Peyer's patch (tissue), 4 donors: Measurements from ENCODE around the gene SIM1. TPM values are rescaled to one million over a fixed set of nuclear protein-coding genes. Genes with fewer than 3 reads are reported as not detected.

ENCODE experiments used
- DNase-seq, 3 donors: peaks; one replicate each; pipeline ENCODE4 v3.0.0-alpha.2; 2017 to 2019
- H3K27ac ChIP-seq, 4 donors: fragments of 200-600 bp; sonication (generic); one replicate each; pipeline ENCODE4 v1.5.1; 2016 to 2019
- H3K27me3 ChIP-seq, 2 donors: fragments of 200-600 bp; sonication (generic); one replicate each; pipeline ENCODE4 v1.5.1; 2019
- H3K36me3 ChIP-seq, 3 donors: fragments of 200-600 bp; sonication (generic); one replicate each; pipeline ENCODE4 v1.5.1; 2016 to 2019
- H3K4me1 ChIP-seq, 4 donors: fragments of 200-600 bp; sonication (generic); one replicate each; pipeline ENCODE4 v1.5.1; 2016 to 2019
- H3K4me3 ChIP-seq, 4 donors: fragments of 200-600 bp; sonication (generic); 1 replicate in 3 of 4; 2 replicates in 1 of 4; pipeline ENCODE4 v1.5.1; 2016 to 2019; ENCODE audit warnings: mild to moderate bottlenecking in 1 of 4
- H3K9me3 ChIP-seq, 4 donors: fragments of 200-600 bp; sonication (generic); one replicate each; pipeline ENCODE4 v1.5.1; 2016 to 2019; ENCODE audit warnings: mild to moderate bottlenecking in 1 of 4
- CTCF ChIP-seq, 6 experiments: fragments of 450-650 bp in 4 of 6; fragments of 200-600 bp in 2 of 6; sonication (generic) in 1 of 6; IDR thresholded peaks; one replicate each; pipeline ENCODE4 v1.5.1; 2017 to 2019; ENCODE audit warnings: antibody characterized with exemption in 6 of 6, mild to moderate bottlenecking in 3 of 6, moderate library complexity in 1 of 6
- POLR2A ChIP-seq, 2 donors: fragments of 450-650 bp; IDR thresholded peaks; one replicate each; pipeline ENCODE4 v1.5.1; 2017; ENCODE audit warnings: antibody characterized with exemption in 2 of 2, mild to moderate bottlenecking in 2 of 2, moderate library complexity in 2 of 2
- total RNA-seq, 4 donors: library from RNA; depleted of rRNA; stranded (reverse); fragments of >200 nt; gene quantifications; one replicate each; pipeline ENCODE4 v1.1.0, GENCODE V29; 2016

The SIM1 gene
- total RNA-seq, 4 donors from 2014 or later = 0.13 TPM; not detected in 3

GRCh38 chr6:100461278-100461916 lies 3.3 kb downstream of the SIM1 start:
- H3K4me1 ChIP-seq = peaks cover 0 to 12% (median 0%) of the 10 kb centered on the region in 4 donors
- H3K4me3 ChIP-seq = no peak overlapping the region
- H3K36me3 ChIP-seq = no peaks in the 10 kb centered on the region
- DNase-seq = no peak
- peaks cover 0 to 10% (median 0%) of the 10 kb centered on the region in 4 donors for H3K9me3 ChIP-seq
- peaks cover 0 to 69% of the 10 kb centered on the region in 2 donors for H3K27me3 ChIP-seq
- no peak overlapping the region for H3K27ac ChIP-seq
- TF ChIP-seq CTCF (IDR thresholded peaks at IDR 0.05) (no peak), POLR2A (IDR thresholded peaks at IDR 0.05) (no peak)

DNA sequence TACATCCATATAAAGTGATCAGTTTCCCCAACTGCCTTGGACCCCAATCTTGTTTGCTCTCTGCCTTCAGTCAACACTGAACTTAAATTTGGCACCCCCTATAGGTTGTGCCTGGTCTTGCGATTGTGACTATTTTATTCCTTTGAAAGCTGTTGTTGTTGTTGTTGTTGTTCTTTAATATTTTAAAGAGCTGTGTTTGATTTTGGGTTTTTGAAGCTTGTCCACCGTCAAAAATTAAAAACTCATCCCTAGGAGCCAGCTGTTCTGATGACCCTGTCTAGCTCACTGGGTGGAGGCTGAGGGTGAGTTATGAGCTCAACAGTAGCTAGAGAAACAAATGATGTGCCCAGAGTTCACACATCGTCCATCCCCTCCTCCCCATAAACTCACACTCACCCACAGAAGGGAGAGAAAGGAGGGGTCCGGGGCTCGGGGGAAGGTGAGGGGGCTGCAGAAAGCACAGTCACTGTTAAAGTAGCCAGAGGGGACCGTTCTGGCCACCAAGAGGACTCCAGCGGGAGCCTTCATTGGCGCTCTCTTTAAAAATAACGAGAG lies 4.0 kb downstream of the SIM1 start:
- no peak overlapping the region for H3K4me3 ChIP-seq
- H3K9me3 ChIP-seq = peaks cover 0 to 10% (median 0%) of the 10 kb centered on the region in 4 donors
- H3K36me3 ChIP-seq = no peaks in the 10 kb centered on the region
- no peak for DNase-seq
- peaks cover 0 to 19% (median 0%) of the 10 kb centered on the region in 4 donors for H3K4me1 ChIP-seq
- no peak overlapping the region for H3K27ac ChIP-seq
- TF ChIP-seq POLR2A (IDR thresholded peaks at IDR 0.05) (no peak), CTCF (IDR thresholded peaks at IDR 0.05) (no peak)
- peaks cover 0 to 68% of the 10 kb centered on the region in 2 donors for H3K27me3 ChIP-seq

DNA sequence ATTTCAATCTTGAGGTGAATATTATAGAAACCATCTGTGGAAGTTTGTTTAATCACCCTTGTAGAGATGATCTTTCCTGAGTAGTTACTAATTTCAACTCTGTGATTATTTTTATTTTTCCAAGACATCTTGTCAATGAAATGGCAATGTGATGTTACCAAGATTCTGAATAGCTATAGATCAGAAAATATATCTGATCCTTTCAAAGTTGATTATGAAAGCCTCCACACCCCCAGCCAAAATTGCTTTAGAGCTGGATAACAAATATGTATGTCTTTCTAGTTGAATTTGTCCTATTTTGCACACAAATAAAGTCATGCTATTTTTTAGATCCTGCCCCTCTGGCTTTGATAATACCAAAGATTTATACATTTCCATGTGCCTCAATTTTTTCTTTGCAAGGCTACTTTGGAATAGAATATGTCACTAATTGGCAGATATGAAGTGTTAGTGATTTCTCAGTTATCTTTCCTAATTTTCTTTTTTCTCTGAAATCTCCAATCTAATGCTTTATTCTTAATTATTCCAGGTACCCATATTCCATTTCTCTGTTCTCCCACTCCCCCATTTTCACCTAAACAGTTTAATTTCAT lies 5.0 kb downstream of the SIM1 start:
- peaks cover 0 to 17% (median 0%) of the 10 kb centered on the region in 4 donors for H3K4me1 ChIP-seq
- H3K27me3 ChIP-seq = peaks cover 0 to 65% of the 10 kb centered on the region in 2 donors
- H3K27ac ChIP-seq = no peak overlapping the region
- H3K36me3 ChIP-seq = no peaks in the 10 kb centered on the region
- DNase-seq = no peak
- peaks cover 0 to 8% (median 0%) of the 10 kb centered on the region in 4 donors for H3K9me3 ChIP-seq
- H3K4me3 ChIP-seq = no peak overlapping the region
- TF ChIP-seq CTCF (IDR thresholded peaks at IDR 0.05) (no peak), POLR2A (IDR thresholded peaks at IDR 0.05) (no peak)

- Histone ChIP-seq H3K27me3 (peaks cover 0 to 60% of the 10 kb centered on the region in 2 donors), H3K27ac (no peak overlapping the region), H3K4me3 (no peak overlapping the region)
Observed at GRCh38 chr6:100458841-100459591, 5.7 kb downstream of the SIM1 start.

More at GRCh38 chr6:100458841-100459591, 5.7 kb downstream of the SIM1 start:
- no peaks in the 10 kb centered on the region for H3K36me3 ChIP-seq
- peaks cover 0 to 11% (median 0%) of the 10 kb centered on the region in 4 donors for H3K4me1 ChIP-seq
- DNase-seq = no peak
- H3K9me3 ChIP-seq = peaks cover 0 to 10% (median 0%) of the 10 kb centered on the region in 4 donors
- TF ChIP-seq POLR2A (IDR thresholded peaks at IDR 0.05) = no peak
- TF ChIP-seq CTCF (IDR thresholded peaks at IDR 0.05) = no peak
